ENCODE data around the gene VMP1.

DNA sequence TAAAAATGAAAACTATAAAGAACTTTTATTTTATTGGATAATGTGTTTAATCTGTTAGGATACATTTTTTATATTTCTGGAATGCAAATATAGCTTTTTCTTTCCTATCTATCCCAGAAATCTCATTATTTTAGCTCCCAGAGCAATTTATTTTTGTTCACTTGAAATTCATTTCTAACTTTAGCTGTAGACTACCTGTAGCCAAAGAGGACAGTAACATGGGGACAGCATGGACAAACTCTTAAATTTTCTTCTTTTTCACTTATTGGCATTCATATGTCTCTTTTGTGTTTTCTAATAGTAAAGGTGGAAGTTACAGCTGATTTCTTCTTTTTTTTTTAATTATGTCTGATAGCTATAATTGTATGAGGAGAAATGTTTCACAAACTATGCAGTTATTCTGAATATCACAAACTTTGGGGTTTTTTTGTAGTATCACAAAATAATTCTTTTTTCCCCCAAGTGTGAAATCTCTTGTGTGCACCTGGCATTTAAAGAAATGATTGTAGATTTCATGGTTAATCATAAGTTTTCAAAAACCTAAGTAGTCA, 55.4 kb downstream of the VMP1 start:
- TF ChIP-seq, protein P1, sequence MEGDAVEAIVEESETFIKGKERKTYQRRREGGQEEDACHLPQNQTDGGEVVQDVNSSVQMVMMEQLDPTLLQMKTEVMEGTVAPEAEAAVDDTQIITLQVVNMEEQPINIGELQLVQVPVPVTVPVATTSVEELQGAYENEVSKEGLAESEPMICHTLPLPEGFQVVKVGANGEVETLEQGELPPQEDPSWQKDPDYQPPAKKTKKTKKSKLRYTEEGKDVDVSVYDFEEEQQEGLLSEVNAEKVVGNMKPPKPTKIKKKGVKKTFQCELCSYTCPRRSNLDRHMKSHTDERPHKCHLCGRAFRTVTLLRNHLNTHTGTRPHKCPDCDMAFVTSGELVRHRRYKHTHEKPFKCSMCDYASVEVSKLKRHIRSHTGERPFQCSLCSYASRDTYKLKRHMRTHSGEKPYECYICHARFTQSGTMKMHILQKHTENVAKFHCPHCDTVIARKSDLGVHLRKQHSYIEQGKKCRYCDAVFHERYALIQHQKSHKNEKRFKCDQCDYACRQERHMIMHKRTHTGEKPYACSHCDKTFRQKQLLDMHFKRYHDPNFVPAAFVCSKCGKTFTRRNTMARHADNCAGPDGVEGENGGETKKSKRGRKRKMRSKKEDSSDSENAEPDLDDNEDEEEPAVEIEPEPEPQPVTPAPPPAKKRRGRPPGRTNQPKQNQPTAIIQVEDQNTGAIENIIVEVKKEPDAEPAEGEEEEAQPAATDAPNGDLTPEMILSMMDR (conservative IDR thresholded peaks at IDR 0.05 in 1 of 2, IDR thresholded peaks at IDR 0.05 in 1 of 2; ENCODE audit: extremely low read depth in 1 of 2, insufficient read depth in 1 of 2, low read depth in 1 of 2, low read length in 2 of 2): no peak
- TF ChIP-seq EZH2 (IDR thresholded peaks at IDR 0.05; ENCODE audit: borderline replicate concordance, low read length): no peak
